NCI-H510A treated with DMSO at 0.1 percent for 48 hours (cell line): ENCODE measurements around the gene GLYR1.

ENCODE experiments used
- DNase-seq: peaks from one replicate; lab custom pipeline; 2025; lab: John Stamatoyannopoulos, UW

Gene GLYR1

GRCh38 chr16:4847774-4848587 is 893 bp upstream of the GLYR1 start:
- no peak for DNase-seq

DNA sequence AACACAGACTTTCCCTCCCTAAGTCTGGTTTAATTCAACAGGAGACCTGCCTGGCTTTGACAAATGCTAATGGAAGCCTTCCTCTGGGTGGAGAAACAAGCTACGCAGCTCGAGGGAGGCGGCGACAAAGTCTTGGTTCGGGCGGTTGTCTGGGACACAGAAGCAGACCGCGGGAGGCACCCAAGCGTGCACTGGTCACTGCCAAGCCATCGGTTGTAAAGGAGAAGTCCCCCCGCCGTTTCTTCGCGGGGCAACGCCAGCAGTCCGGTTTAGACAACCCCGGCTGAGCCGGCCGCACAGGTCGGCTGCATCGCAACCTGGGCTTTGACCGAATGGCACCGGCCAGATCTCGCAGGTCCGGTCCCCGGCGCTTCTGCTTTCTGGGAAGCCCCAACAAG is 586 bp downstream of the GLYR1 start:
- no peak for DNase-seq

- DNase-seq: no peak
Observed at GRCh38 chr16:4840984-4841383, 6.1 kb downstream of the GLYR1 start.

DNA sequence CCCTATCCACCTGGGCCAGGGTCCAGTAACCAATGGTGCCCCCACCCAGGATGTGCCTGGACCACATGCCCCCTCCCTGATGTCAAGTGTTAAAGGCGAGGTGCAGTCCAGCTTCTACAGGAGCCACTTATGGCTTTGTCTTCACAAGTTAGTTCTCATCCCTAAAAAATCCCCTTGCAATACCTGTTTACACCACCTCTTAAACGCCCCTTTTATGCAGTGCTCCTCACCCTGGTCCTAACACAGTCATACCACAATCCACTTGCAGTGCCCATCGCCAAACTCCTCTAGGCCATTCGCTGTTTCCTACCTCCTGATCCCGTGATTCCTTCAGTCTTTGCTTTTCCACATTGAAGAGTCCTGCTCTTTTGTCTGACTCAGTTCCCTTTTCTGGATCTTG is 7.1 kb downstream of the GLYR1 start:
- no peak for DNase-seq

DNA sequence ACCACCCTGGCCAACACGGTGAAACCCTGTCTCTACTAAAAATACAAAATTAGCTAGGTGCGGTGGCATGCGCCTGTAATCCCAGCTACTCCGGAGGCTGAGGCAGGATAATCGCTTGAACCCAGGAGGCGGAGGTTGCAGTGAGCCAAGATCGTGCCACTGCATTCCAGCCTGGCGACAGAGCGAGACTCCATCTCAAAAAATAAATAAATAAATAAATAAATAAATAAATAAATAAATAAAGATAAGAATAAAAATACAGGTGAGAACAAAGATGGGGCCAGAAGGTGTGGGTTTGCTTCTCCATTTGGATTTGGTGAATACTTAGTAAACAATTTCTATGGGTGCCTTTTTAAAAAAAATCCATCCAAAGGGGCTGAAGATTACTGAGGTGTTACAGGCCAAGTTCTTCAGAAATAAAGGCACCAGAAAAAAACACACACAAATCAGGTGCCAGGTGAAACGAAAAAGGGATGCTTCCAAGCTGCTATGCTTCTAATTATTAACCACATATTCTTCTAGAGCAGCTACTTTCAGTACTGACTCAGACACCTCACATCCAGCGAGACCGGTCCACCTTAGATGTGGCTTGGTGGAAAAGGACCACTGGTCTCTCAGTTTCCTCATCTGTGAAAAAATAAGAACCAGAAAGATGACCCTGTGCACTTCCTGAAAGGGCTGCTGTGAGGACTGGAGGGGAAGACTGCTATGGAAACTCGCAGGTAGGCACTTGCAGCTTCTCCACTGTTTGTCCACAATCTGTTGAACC is 9.2 kb downstream of the GLYR1 start:
- DNase-seq: no peak

GRCh38 chr16:4836727-4837126 is 10.4 kb downstream of the GLYR1 start:
- DNase-seq: no peak

DNA sequence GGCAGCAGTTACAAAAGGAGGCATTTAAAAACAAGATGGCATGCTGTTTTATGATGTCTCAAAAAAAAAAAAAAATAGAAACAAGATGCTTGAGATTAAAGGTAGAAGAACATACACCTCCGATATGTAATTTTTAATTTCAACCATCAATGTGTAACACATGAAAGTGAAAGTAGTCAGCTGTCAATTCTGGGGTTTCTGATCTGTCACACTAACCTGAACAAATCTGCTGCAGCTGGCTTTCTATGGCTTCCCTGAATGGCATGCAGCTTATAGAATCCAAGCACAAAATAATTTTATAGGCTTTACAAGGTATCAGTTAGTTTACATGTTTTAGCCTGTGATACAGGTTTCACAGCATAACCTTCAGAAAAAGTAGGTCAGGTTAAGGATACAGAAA is 13.5 kb downstream of the GLYR1 start:
- DNase-seq: no peak

DNA sequence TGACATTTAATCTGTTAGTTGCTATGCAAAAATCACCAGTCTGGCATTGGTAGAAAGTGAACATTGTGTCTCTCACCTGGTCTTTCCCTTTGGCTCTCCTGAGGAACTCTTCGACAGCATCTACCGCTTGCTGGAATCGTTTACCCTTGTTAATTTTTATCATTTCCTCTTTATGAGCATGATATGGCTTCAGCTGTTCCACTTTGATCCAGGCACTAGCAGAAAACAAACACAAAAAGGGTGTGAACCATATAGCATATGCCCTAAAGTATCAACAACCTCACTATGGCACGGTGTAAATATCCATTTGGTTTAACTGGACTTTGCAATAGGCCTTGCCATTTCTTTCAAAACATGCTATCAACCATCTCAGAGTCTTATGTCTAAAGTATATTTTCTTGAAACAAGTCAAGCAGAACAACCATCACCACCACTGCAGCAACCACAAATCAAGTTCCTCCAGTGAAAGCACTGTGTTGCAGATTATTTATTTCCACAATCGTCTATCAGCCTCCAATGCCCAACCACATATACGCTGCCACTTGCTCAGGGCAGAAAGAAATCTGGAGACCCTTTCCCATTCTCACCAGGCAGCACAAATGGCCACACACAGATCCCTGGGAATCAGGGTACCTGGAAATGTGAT is 14.3 kb downstream of the GLYR1 start:
- DNase-seq: no peak

DNA sequence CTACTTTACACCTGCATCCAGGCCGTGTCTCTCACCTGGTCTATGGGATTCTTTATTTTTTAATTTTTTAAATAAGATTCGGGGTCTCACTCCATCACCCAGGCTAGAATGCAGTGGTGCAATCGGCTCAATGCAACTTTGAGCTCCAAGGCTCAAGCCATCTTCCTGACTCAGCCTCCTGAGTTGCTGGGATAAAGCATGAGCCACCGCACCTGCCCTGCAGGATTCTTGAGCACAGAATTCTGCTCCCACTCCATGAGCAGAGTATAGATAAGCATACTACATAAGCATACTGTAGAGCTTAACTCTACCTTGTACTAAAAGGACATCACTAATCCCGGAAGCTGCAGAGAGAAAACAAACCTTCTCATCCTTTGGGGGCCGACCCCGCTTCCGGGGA is 15.5 kb downstream of the GLYR1 start:
- no peak for DNase-seq

DNA sequence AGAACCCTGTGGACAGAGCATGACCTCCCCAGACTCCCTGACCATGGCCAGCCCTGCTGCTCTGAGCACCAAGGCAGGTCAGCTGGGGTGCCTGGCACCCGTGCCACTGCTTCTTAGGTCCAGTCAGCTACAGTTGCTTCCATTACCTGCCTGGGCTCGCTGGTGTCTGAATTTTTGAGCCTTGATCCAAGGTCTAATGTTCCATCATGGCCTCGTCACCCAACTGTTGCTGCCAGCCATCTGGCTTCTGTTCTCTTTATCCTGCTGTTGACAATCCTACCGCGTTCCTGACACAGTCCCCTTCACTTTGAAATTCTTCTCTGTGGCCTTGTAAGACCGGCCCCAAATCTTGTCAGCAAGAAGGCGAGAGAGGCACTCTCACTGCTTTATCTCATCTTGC is 16.7 kb downstream of the GLYR1 start:
- DNase-seq: no peak

GRCh38 chr16:4828567-4829321 is 18.3 kb downstream of the GLYR1 start:
- DNase-seq: no peak

- DNase-seq: no peak
Observed at GRCh38 chr16:4826980-4827379, 20.1 kb downstream of the GLYR1 start.

DNA sequence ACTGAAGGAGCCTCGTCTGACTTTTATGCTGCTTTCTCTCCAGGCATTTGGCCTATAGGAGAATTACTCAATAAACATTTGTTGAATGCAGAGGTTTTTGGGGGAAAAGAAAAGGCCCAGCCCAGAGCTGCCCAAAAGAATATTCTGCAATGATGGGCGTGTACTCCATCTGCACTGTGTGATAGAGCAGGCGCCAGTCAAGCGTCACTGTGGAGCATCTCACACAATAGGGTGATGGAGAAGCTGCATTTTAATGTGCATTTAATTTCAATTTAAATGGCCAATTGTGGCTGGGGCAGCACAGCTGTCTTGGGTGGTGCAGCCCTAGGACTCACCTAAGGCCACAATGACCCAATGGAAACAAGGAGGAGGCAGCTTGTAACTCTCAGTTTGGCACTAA is 20.6 kb downstream of the GLYR1 start:
- DNase-seq: no peak

DNA sequence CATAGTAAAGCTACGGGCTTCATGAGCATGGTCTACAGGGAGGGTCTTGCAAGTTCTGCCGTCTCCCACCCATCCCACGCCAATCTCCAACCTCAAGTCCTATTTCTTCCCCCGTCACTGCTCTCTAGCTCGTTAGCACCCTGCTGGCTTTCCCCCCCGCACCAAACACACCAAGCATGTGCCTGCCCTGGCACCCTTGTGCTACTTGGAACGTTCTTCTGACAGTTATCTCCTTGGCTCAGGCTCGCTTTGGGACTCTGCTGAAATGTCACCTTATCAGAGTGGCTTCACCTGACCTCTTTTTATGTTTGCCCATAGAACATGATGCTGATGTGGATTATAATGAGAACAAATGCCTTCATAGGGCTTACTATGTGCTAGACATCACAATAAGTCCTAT is 21.9 kb downstream of the GLYR1 start:
- DNase-seq: no peak

GRCh38 chr16:4820652-4821051 is 26.4 kb downstream of the GLYR1 start:
- DNase-seq: no peak

GRCh38 chr16:4814542-4815173 is 32.4 kb downstream of the GLYR1 start:
- DNase-seq: no peak

GRCh38 chr16:4814046-4814445 is 33.0 kb downstream of the GLYR1 start:
- no peak for DNase-seq

DNA sequence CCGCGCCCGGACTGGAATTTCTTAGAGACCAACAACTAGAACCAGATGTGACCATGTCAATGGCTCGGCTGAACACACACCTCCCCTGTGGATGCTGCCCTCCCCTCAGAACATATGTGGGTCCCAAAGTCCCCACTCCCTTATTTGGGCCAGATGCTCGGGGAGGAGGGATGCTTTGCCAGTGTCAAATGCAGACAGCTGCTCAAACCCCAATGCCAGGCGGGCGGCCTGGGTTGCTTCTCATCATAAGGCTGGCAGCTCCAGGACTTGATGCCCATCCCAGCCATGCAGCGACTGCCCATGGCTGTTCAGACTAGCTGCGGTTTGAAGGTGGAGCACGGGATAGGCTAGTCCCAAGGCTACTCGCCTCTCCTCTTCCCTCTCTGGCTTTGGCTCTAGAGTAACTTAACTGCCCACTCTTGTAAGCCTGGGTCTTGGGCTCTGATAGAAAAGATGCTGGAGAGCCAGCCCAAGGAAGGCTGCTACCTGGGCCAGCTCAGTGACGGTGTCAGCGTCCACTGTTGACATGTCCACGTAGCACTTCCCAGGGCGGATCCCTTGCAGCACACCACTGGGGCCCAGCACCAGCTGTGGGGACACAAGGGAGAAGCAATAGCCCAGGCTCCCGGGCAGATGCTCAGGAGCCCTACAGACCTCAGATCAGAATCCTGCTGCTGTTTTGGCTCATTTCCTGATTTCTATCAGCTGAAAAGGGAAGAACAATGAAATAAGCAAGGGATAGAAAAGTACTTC is 33.7 kb downstream of the GLYR1 start:
- DNase-seq: no peak

DNA sequence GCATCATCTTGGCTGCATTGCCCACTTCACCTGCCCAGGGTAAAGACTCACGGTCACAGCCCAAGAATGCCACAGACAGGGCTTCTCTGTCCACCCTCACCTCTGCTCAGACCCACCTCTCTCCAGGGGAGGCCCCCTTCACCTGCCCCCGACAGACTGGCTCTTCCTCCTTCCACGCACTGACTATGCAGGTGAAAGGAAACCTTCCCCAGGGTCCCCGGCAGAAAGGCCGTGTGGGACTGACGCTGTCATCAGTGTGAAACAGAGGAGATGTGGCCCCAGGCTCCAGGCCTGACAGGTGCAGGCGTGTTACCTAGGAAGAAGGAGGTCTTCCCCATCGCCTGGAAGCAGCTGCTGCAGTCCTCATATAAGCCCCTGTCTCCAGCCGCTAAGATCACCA is 35.3 kb downstream of the GLYR1 start:
- no peak for DNase-seq

DNA sequence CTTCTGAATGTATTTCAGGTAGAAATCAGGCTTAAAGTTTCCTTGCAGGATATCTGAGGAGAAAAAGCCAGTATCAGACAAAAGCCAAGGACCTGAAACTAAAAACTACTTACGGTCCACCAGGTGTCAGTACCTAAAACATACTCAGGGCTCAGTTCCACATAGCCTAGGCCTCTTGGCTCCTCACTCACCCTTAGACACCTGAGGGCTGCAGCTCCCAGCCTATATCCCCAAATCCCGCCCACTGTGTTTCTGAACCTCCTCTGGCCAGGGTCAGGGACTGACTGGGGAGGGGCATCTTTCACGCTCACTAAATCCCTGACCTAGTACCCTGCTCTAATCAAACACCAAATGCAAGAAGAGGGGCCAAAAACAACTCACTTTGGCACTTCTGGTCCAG is 35.8 kb downstream of the GLYR1 start:
- no peak for DNase-seq

DNA sequence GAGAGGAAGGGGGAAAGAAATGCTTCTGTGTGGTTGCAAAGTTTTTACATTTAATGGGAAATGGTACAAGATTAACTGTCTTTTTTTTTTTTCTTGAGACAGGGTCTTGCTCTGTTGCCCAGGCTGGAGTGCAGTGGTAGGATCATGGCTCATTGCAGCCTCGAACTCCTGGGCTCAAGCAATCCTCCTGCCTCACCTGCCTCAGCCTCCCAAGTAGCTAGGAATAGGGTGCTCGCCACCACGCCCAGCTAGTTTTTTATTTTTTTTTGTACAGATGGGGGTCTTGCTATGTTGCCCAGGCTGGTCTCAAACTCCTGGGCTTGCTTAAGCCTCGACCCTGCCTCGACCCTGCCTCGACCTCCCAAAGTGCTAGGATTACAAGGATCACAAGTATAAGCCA is 40.8 kb downstream of the GLYR1 start:
- DNase-seq: no peak
